GM21367 (cell line): ENCODE measurements around the gene BANF2.
A peak's percentile ranks its signal among the peaks of the same experiment; 100 is the strongest.
"Not testable (repeated sequence)": the region's sequence is repeated elsewhere in the genome, so short reads cannot be mapped to it uniquely, and the experiment has no call there.

Experiments
- ATAC-seq: cut with Tn5 transposase; IDR thresholded peaks from one replicate; pipeline ENCODE4 v1.9.1; 2021; ENCODE audit not compliant: unreplicated experiment

Gene BANF2

DNA sequence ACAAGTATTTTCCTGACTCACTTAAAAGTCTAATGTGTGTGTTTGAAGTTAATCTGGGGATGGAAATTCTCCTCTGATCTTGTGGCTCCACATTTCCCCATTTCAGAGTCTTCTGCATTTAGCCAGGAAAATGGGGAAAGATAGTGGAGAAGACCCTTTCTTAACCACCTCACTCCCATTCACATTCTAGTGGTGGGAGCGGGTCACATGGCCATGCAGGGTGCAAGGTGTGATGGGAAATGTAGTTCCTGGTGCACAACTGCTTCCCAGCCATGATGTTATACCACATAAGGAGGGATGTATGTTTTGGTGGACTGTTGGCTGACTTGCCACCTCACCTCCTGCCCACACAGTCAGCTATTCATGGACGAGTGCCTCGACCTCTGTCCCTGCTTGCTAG lies 61.8 kb downstream of the BANF2 start:
- ATAC-seq: no peak

DNA sequence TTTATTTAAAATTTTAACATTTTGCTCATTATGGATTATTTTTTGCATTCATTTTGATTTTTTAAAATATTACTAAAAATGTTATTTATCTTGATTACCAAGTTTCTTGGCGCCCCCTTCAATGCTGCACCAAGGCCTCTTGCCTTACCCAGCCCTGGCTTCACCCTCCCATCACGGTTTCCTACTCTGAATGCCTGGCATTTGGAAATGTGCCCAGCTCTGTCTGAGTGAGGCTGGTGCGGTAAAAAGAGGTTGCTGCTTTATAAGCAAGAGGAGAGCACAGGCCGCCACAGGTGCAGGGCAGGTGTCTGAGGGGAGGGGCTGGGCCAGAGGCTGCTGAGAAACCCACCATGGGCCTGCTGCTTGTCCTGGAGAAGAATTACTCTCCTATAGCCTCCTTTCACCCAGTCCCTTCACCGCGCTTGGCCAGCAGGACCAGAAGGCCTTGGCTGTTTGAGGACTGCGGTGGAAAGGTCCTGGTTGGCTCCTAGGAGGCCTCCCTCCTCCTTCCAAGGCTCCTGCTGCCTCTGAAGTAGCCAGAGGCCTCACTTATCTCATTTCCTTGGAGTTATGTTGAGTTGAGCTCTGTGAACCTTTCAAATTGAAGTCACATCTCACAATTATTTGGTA lies 62.6 kb downstream of the BANF2 start:
- no peak for ATAC-seq

DNA sequence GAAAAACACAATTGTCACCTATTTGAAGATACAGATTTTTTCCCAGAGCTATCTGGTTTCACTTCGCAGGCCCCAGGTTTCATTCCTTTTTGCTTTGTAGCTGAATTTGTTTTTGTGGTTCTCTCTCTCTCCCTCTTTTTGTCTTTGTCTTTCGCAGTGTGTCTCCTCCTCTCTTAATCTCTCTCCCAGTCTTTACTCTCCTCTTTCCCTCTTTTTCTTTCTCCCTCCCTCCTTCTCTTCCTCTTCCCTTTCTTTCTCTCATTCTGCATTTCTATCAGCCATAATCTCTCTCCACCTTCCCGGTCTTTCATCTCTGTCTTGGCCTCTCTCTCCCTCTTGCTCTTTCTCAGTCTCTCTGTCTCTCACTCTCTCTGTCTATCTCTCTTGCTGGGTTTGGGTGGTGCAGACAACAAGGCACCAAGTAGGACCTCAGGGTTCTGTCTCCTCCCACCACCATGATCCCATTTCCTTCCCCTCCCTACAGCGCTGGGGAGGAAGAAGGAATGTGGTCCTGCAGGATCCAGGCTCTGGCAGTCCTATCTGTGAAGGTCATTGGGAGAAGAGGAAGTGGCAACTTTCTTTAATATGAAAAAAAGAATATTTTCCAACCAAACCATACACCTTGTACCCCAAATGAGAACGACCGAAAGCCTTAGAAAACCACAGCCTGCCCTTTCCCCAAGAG lies 63.2 kb downstream of the BANF2 start:
- ATAC-seq: no peak

DNA sequence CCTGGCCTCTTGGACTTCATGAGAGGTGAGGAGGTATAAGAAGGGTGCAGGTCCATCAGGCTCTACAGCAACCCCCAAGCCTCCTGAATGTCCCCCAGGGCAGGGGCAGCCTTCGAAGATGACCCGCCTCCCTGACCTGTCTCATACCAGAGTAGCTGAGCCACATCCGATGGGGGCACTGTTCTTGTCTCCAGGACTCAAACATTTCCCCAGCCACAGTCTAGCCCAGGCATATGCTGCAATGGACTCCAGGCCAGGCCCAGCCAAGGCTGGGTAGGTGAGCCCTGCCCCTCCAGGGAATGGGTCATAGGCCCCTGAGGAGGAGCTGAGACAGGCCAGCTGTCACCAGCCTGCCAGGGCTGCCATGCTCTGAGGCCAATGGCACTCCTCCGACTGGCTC lies 65.3 kb downstream of the BANF2 start:
- ATAC-seq: no peak

DNA sequence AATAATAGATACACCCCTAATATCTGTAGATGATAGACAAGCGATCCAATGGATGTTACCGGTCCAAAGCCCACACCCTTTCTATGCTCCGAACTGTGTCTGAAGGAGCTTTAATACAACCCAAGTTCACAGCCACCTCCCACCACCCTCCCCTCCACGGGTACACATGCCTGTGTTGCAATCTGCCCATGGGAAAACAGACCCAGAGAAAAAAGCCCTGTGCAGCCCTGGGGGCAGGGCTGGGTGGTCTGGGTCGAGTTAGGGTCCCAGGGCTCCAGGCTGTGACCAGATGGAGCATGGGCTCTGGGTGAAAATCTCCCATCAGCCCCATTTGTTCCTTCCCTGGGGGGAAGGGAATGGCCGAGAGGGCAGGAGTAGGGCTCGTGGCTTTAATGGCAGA lies 65.8 kb downstream of the BANF2 start:
- ATAC-seq: no peak

DNA sequence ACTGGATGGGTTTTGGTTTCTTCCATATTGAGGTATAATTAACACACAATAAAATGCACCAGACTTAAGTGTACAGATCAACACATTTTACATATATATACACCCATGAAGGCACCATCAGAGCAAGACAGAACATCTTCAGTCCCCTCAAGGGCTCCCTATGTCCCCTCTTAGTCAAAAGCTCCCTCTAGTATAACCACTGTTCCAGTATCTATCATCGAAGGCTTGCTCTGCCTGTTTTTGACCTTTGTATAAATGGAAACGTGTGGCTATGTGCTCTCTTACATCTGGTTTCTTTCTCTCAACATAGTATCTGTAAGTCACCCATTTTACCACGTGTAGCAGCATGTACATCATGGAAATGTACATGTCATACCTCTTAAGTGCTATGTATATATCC lies 66.5 kb downstream of the BANF2 start:
- ATAC-seq: no peak

DNA sequence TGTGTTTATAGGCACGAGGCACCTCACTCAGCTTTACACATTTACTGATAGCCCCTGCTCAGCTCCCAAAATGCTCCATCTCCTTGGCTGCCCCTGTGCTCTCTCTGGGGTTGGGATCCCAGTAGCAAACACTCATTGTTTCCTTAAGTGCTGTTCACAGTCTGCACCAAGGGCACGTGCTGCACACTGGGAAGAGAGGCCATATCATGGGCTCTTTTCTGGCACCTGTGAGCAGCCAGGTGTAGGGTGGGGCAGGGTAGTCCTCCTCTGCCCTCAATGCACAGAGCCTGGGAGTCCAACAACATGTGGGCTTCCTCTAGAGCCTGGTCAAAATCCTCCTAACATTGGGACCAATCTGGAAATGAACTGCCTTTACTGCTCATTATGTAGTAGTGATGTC lies 67.9 kb downstream of the BANF2 start:
- no peak for ATAC-seq

DNA sequence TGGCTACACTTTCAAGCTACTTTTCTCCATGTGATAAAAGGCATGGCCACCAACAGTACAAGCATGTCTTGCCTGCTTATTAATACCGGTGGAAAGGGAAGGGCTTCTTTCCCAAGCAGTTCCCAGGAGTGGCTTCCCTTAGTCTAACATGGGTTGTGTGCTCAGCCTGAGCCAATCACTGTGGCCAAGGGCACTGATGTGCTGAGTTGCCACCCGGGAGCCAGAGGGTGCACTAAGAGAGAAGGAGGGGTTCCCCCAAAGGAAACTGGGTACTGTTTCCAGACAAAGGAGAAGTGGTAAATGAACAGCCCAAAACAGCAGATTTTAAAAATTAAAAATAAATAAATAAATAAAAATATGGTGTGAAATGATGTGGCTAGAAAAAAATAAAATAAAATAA lies 68.5 kb downstream of the BANF2 start:
- ATAC-seq: no peak

DNA sequence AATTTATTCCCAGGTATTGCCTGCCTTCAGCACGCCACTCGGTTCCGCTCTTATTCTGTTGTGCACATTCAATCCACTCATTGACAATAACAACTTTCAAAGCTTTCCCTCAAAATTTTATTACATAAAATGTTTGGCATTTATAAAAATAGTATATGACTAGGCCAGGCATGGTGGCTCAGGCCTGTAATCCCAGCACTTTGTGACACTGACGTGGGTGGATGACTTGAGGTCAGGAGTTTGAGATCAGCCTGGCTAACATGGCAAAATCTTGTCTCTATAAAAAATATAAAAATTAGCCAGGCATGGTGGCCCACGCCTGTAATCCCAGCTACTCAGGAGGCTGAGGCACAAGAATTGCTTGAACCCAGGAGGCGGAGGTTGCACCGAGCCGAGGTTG lies 70.0 kb downstream of the BANF2 start:
- not testable (repeated sequence) for ATAC-seq

DNA sequence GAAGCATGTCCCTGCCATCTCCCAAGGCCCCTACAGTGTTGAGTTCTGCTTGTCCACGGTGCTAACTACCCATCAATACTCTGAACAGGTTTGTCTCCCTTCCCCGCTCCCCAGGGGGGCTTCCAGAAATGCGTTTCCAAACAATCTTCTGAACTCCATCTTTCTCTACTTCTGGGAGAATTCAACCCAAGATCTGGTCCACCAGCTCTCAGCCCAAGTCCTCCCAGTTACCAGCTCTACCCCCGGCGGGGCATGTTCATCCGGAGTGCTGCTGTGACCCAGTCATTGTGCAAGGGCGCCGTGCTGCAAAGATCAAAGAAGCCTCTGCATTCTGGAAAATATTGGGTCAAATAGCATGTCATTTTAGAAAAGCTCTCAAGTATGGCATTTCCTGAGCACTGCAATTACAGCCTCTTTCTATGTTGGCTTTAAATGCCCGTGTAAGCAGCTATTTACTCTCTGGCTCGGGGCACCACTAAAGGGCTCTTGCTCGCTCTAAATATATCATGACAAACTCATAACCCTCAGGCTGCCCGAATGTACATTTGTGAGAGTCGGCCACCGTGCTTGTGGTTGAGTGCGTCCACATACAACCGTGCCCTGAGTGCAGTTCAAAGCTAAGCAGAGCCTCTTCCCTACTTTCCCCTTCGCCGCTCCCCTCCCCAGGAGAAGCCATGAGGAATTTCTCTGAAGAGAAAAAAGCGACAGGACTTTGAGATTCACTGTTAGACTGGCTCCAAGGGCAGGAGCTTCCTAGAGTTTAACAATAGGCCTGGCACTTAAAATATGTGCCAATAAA lies 71.6 kb downstream of the BANF2 start:
- no peak for ATAC-seq

DNA sequence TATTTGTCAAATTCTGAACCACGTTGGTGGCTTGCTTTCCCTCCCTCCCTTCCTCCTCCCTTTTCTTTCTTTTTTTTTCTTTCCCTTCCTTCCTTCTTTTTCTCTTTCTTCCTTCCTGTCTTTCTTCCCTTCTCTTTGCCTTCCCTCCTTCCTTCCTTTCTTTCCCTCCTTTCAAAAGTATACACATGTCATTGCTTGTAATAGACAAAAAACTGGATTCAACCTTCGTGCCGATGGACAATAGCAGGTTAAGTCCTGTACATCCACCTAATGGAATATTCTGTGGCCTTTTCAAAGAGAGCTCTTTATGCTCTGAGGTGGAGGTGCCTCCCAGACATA lies 72.2 kb downstream of the BANF2 start:
- ATAC-seq: no peak

DNA sequence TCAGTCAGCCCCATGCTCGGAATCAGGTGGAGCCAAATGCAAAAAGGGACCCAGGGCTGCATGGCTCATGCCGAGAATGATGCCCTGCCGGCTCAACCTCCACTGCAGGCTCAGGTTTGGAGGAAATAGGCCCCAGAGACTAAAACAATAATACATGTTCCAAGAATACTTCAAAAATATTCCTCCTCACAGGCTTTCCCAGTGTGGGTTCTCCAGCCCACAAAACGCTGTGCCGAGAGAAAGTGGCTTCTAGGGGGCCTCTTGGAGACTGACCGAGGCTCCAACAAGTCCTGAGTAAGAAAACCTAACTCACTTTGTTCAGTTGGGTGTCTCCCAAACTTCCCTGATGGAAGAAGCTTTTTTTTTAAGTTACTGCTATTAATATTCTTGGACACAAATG lies 73.9 kb downstream of the BANF2 start:
- no peak for ATAC-seq

DNA sequence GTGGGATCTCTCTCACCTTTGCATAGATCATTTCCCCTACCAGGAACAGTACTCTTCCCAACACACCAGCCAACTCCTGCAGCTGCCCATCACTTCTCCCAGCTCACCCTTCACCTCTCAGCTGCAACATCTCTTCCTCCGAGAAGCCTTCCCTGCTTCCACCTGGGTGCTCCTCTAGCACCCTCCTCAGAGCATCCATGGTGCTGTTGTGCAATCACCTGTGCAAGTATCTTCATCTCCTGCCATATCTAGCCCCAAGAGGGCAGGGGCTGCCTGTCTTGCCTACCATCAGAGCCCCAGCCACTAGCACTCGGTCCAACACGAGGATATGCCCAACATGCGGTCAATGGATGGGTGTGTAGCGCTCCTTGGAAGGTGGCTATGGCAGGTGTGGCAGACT lies 75.8 kb downstream of the BANF2 start:
- no peak for ATAC-seq

DNA sequence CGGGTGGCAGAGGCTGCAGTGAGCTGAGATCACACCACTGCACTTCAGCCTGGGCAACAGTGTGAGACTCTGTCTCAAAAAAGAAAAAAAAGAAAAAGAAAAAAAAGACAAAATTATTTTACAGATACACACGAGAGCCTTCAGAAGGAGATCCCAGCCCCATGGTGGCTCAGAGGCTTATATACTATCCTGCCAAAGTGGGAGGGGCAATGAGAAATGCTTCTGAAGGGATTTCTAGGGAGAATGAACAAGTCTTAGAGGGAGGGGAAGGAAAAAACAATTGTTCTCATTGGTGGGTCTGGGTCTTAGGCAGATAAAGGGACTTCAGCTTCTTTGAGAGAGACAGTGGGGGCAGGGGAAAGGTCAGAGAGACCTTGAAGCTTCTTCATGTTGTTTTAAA lies 76.8 kb downstream of the BANF2 start:
- ATAC-seq: no peak

DNA sequence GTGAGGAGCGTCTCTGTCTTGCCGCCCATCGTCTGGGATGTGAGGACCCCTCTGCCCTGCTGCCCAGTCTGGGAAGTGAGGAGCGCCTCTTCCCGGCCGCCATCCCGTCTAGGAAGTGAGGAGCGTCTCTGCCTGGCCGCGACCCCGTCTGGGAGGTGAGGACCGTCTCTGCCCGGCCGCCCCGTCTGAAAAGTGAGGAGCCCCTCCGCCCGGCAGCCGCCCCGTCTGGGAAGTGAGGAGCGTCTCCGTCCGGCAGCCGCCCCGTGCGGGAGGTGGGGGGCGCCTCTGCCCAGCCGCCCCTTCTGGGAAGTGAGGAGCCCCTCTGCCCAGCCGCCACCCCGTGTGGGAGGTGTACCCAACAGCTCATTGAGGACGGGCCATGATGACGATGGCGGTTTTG lies 79.2 kb downstream of the BANF2 start:
- ATAC-seq: not testable (repeated sequence)

DNA sequence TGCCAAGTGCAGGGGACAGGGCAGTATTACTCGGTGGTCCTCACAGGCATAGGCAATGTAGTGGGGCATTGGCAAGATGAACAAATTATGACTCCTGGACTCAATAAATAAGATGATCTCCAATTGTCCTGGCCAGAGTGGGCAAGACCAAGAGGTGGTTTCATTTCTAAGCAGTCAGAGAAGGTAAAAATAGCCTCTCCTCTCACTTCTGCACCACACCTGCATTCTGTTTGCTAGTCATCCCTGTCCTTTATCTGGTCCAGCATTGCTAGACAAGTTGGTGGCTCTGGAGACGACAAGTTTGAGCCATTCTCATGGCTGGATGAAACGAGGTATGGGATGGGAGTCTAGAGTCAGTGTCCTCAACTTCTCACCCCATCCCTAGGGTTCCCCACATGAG lies 83.0 kb downstream of the BANF2 start:
- ATAC-seq: peak; percentile 79

DNA sequence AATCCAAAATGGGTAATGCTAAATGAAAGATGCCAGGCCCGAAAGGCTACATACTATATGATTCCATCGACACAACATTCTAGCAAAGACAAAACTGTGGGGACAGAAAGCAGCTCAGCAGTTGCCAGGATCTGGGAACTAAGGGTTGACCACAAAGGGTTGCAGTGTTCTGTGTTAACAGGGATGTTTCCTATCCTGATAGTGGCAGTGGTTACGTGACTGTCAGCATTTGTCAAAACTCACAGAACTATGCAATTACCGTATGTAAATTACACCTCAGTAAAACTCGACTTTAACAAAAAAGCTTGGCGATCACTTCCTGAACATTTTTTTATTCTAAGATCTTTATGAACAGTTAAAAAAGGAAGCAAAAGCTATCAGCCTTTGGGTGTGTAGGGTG lies 83.9 kb downstream of the BANF2 start:
- ATAC-seq: no peak

DNA sequence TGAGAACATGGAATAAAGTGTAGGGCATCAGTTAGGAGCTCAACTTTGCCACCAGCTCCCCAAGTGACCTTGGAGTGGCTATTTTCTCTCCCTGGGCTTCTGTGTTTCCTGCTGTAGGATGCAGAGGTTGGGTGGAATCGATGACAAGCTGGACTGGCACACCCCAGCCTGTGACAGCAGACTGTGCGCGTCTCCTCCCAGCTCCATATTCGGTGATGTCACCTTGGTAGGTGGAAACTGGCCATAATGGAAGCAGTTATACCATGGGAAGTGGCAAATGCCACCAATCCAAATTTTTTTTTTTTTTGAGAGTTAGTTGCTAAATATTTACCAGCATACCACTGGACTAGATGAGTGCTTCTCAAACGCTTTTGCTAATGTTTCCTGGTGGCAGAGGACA lies 85.2 kb downstream of the BANF2 start:
- ATAC-seq: no peak
